Prostate gland (tissue), 2 donors: ENCODE data around the gene PTPRD.

ENCODE experiments used
- POLR2AphosphoS5 ChIP-seq: sonication (generic); formaldehyde crosslinking; IDR thresholded peaks from one replicate; pipeline ENCODE4 v1.6.1; 2017; ENCODE audit warnings: antibody characterized with exemption
- TF ChIP-seq, protein P1 (sequence below), 4 experiments: fragments of 200-600 bp in 2 of 4; fragments of 450-650 bp in 2 of 4; sonication (generic) in 2 of 4; IDR thresholded peaks; 1 replicate in 3 of 4; 2 replicates in 1 of 4; pipeline ENCODE4 v1.5.1; 2016 to 2019; ENCODE audit warnings: antibody characterized with exemption in 4 of 4, mild to moderate bottlenecking in 2 of 4, moderate library complexity in 2 of 4

GRCh38 chr9:10146517-10147331 is 466.1 kb downstream of the PTPRD start:
- TF ChIP-seq, protein P1, sequence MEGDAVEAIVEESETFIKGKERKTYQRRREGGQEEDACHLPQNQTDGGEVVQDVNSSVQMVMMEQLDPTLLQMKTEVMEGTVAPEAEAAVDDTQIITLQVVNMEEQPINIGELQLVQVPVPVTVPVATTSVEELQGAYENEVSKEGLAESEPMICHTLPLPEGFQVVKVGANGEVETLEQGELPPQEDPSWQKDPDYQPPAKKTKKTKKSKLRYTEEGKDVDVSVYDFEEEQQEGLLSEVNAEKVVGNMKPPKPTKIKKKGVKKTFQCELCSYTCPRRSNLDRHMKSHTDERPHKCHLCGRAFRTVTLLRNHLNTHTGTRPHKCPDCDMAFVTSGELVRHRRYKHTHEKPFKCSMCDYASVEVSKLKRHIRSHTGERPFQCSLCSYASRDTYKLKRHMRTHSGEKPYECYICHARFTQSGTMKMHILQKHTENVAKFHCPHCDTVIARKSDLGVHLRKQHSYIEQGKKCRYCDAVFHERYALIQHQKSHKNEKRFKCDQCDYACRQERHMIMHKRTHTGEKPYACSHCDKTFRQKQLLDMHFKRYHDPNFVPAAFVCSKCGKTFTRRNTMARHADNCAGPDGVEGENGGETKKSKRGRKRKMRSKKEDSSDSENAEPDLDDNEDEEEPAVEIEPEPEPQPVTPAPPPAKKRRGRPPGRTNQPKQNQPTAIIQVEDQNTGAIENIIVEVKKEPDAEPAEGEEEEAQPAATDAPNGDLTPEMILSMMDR (IDR thresholded peaks at IDR 0.05) = no peak
- no peak for TF ChIP-seq POLR2AphosphoS5
